ENCODE data around the gene ZNF343.

DNA sequence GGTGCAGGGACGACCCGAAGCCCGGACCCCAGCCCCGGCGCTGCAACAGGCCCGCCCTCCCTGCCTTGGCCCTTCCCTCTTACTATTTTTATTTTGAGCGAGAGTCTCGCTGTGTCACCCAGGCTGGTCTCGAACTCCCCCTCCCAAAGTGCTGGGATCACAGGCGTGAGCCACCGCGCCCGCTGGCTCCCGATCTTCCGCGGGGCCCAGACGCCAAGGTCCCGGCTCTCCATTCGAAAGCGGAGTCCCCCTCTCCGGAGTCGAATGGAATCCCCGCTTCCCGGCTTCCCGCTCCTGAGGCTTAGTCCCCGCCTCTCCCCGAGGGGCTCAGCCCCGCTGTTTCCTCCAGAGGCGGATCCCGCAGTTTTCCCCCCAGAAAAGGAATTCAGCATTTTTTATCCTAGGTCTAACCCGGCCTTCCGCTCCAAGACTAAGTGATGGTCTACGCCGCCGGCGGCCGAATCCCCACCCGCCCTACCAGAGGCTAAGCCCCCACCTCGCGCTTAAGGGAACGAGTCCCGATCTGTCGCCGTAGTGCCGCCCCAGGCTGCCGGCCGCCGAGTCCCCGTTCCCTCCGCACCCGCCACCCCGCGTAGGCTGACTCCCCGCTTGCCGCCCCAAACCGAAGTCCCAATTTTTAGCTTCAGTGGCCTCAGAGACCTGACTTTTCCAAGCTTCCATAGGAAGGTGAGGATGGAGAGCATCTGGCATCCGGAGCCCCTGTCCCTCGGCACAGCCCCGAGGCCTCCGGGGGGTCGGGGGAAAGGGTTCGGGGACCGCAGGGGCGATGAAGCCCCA, 16.2 kb upstream of the ZNF343 start:
- TF ChIP-seq, protein P1, sequence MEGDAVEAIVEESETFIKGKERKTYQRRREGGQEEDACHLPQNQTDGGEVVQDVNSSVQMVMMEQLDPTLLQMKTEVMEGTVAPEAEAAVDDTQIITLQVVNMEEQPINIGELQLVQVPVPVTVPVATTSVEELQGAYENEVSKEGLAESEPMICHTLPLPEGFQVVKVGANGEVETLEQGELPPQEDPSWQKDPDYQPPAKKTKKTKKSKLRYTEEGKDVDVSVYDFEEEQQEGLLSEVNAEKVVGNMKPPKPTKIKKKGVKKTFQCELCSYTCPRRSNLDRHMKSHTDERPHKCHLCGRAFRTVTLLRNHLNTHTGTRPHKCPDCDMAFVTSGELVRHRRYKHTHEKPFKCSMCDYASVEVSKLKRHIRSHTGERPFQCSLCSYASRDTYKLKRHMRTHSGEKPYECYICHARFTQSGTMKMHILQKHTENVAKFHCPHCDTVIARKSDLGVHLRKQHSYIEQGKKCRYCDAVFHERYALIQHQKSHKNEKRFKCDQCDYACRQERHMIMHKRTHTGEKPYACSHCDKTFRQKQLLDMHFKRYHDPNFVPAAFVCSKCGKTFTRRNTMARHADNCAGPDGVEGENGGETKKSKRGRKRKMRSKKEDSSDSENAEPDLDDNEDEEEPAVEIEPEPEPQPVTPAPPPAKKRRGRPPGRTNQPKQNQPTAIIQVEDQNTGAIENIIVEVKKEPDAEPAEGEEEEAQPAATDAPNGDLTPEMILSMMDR (IDR thresholded peaks at IDR 0.05; ENCODE audit: low read length), result no peak; the same call in 1 of the 2 replicates
- no peak for TF ChIP-seq EZH2 (IDR thresholded peaks at IDR 0.05; ENCODE audit: borderline replicate concordance, low read length)

Data from OCI-LY1 (cell line).